Measurements from ENCODE around the gene COX7A1. TPM values are rescaled to one million over a fixed set of nuclear protein-coding genes. Genes with fewer than 3 reads are reported as not detected.
"Not testable (repeated sequence)": the region's sequence is repeated elsewhere in the genome, so short reads cannot be mapped to it uniquely, and the experiment has no call there.

COX7A1 gene
- total RNA-seq, 1 donor from 2014 or later, result 64.2 TPM

GRCh38 chr19:36140304-36141038 lies 11.8 kb downstream of the COX7A1 start:
- no peaks in the 10 kb centered on the region for H3K9me3 ChIP-seq
- intact Hi-C loops (cut with DNase I), result no loop called here
- peaks cover 41% of the 10 kb centered on the region for H3K36me3 ChIP-seq
- peak; percentile 29 to 51 for ATAC-seq
- DNase-seq, result peak; percentile 58
- H3K27ac ChIP-seq, result peak overlapping the region; percentile 98
- peaks cover 32% of the 10 kb centered on the region for H3K4me1 ChIP-seq
- no peaks in the 10 kb centered on the region for H3K27me3 ChIP-seq (ENCODE audit: low read depth)
- H3K4me3 ChIP-seq, result peak overlapping the region; percentile 93
- no peak for TF ChIP-seq CTCF (IDR thresholded peaks at IDR 0.05)

GRCh38 chr19:36139473-36140303 lies 12.6 kb downstream of the COX7A1 start, which contains the start of gene CAPNS1:
Gene CAPNS1, plus strand, starts transcription at chr19:36140066. Its CDS starts 946 bp downstream, at chr19:36141012.
- peak; percentile 99 for DNase-seq
- H3K27ac ChIP-seq, result peak within 1 kb of the TSS; percentile 98
- H3K4me3 ChIP-seq, result peak within 1 kb of the TSS; percentile 93
- peak; percentile 94 to 95 for ATAC-seq
- H3K9me3 ChIP-seq, result no peaks in the 10 kb centered on the region
- peaks cover 32% of the 10 kb centered on the region for H3K4me1 ChIP-seq
- intact Hi-C loops (cut with DNase I), result no loop called here
- no peaks in the 10 kb centered on the region for H3K27me3 ChIP-seq (ENCODE audit: low read depth)
- TF ChIP-seq CTCF (IDR thresholded peaks at IDR 0.05), result no peak
- H3K36me3 ChIP-seq, result peaks cover 33% of the 10 kb centered on the region

DNA sequence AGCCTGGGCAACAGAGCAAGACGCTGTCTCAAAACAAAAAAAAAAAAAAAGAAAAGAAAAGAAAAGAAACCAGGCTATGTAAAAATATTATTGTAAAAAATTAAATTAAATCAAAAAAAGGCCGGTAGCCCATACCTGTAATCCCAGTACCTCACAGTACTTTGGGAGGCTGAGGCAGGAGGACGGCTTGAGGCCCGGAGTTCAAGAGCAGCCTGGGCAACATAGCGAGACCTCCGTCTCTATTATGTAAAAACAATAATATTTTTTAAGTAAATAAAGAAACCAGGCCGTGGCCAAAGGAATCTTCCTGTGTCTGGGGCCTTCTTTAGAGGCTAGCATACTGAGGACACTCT lies 13.2 kb downstream of the COX7A1 start:
- DNase-seq (no peak), ATAC-seq (no peak)
- Histone ChIP-seq H3K27ac (peak overlapping the region; percentile 98), H3K4me3 (peak overlapping the region; percentile 93), H3K27me3 (ENCODE audit: low read depth) (no peaks in the 10 kb centered on the region), H3K9me3 (no peaks in the 10 kb centered on the region), H3K4me1 (peaks cover 32% of the 10 kb centered on the region), H3K36me3 (peaks cover 27% of the 10 kb centered on the region)
- intact Hi-C loops (cut with DNase I), result no loop called here
- no peak for TF ChIP-seq CTCF (IDR thresholded peaks at IDR 0.05)

DNA sequence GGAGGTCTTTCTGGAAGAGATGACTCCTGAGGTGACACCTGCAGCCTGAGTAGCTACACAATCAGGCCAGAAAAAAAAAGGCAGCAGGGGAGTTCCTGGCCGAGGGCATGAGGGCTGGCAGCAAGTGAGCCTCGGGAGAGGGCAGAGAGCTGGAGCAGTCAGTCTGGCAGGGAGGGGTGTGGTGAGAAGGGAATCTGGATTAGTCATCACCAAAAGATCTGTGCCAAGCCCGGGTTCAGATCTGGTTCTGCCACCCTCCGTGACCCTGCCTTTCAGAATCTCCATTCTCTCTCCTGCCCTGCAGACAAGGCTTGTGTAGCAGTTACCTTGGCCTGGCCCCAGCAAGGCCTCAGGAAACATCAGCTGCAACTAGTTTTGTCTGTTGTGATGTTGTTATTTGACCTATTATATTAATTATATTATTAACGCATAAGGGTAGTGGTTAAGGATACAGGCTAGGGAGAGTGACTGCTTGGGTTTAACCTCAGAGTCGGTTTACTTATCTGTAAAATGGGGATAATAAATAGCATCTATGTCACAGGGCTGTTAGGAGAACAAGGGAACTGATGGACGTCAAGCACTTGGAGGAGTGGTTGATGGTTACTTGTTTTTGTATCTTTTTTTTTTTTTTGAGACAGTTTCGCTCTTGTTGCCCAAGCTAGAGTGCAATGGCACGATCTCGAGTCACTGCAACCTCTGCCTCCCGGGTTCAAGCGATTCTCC lies 15.1 kb downstream of the COX7A1 start:
- H3K27me3 ChIP-seq (ENCODE audit: low read depth), result no peaks in the 10 kb centered on the region
- no peak for TF ChIP-seq CTCF (IDR thresholded peaks at IDR 0.05)
- H3K9me3 ChIP-seq, result no peaks in the 10 kb centered on the region
- DNase-seq (peak; percentile 72), ATAC-seq (peak; percentile 52 to 58)
- H3K4me1 ChIP-seq, result peaks cover 38% of the 10 kb centered on the region
- H3K36me3 ChIP-seq, result peaks cover 8% of the 10 kb centered on the region
- intact Hi-C loops (cut with DNase I), result no loop called here
- no peak overlapping the region for H3K4me3 ChIP-seq
- H3K27ac ChIP-seq, result peak overlapping the region; percentile 76

DNA sequence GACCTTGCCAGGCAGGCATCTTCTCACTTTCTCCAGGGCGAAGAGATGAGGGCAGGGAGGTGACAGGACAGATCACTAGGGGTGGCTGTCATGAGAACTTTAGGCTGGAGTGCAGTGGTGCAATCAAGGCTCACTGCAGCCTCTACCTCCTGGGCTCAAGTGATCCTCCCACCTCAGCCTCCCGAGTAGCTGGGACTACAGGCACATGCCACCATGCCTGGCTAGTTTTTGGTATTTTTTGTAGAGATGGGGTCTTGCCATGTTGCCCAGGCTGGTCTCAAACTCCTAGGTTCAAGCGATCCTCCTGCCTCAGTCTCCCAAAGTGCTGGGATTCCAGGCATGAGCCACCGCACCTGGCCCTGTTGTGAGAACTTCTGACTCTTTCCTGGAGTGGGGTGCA lies 17.4 kb downstream of the COX7A1 start:
- H3K36me3 ChIP-seq; H3K27me3 ChIP-seq (ENCODE audit: low read depth); DNase-seq; intact Hi-C loops (cut with DNase I); ATAC-seq; H3K27ac ChIP-seq; H3K4me3 ChIP-seq; H3K9me3 ChIP-seq: not testable (repeated sequence)
- H3K4me1 ChIP-seq, result peaks cover 42% of the 10 kb centered on the region

DNA sequence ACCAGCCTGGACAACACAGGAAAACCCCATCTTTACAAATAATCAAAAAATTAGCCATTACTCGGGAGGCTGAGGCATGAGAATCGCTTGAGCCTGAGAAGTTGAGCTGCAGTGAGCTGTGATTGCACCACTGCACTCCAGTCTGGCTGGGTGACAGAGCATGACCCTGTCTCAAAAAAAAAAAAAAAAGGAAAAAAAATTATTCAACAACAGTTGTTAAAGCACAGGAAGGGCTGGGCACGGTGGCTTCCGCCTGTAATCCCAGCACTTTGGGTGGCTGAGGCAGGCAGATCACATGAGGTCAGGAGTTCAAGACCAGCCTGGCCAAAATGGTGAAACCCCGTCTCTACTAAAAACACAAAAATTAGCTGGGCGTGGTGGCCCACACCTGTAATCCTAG lies 21.0 kb downstream of the COX7A1 start:
- ATAC-seq, result peak in 1 of 2 donors; percentile 2
- peak overlapping the region; percentile 47 for H3K27ac ChIP-seq
- H3K36me3 ChIP-seq; intact Hi-C loops (cut with DNase I); H3K9me3 ChIP-seq; H3K27me3 ChIP-seq (ENCODE audit: low read depth); H3K4me3 ChIP-seq: not testable (repeated sequence)
- peak; percentile 83 for DNase-seq
- H3K4me1 ChIP-seq, result peaks cover 42% of the 10 kb centered on the region

Data from lower lobe of right lung (tissue), 2 donors.